Measurements from ENCODE around the gene MPDZ.

The MPDZ gene

DNA sequence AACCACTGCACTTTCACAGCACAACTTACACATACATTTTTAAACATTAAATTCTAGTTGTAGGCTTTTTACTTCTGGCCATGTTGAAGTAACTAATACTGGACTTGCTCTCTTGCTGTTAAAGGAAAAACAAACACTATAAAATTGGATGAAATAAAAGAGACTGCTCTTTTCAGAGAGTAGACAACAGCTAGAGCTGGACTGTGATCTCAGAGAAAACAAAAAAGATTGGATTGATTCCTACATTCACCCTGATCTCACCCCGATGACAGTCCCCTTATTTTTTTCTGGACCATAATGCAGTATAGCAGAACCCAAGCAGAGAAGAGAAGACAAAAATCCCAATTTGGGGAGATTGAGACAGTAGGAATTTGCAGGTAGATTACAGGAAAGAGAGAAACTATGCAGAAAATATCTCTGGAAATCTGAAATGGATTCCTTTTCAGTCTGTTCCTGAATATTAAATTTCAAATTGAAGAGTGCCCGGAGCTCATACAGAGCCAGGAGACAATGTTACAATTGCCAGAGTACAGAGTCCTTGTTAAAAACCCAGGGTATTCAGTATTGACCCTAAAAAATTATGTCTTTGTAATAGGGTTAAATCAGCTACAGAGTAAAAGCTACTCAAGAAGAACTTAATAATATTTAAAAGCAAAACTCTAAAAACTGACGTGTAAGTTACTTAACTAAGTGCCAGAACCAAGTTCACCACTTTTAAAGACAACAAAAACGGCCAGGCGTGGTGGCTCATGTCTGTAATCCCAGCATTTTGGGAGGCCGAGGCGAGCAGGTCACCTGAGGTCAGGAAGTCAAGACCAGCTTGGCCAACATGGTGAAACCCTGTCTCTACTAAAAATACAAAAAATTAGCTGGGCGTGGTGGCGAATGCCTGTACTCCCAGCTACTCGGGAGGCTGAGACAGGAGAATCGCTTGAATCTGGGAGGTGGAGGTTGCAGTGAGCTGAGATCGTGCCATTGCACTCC, 208.6 kb downstream of the MPDZ start:
- DNase-seq = no peak

DNA sequence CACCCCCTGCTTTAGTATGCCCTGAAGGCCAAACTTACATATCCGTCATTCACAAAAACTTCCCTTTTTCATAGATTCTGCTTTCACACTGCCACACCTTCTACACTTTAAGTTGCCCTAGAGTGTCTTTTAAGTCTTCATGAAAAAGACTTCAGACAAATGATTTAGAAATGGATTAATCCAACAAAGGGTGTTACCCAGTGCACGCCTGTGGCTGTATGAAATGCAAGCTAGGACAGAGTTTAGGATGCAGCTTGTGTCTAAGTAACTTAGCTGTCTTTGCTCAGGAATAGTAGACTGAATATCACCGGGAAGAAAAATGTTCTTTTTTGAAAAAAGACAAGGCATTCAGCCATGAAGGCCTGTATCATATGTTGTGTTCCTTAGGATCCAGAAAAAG, 210.0 kb downstream of the MPDZ start:
- no peak for DNase-seq

DNA sequence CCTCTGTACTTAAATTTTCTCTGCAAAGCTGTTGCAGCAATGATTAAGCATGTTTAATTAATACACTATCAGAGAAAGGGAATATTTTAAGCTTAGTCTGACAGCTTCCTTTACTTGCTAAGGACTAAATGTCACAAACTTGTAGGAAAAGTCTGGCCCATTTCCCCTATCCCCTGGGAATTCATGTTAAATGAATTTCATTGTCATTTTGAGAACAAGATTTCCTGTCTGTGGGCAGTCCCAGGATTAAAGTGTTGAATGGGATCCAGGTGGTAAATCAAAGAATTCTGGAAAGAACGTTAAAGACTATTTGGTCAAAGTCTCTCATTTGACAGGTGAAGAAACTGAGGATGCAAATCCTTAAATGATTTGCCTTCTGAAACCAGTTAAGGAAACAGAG, 214.8 kb downstream of the MPDZ start:
- no peak for DNase-seq

DNA sequence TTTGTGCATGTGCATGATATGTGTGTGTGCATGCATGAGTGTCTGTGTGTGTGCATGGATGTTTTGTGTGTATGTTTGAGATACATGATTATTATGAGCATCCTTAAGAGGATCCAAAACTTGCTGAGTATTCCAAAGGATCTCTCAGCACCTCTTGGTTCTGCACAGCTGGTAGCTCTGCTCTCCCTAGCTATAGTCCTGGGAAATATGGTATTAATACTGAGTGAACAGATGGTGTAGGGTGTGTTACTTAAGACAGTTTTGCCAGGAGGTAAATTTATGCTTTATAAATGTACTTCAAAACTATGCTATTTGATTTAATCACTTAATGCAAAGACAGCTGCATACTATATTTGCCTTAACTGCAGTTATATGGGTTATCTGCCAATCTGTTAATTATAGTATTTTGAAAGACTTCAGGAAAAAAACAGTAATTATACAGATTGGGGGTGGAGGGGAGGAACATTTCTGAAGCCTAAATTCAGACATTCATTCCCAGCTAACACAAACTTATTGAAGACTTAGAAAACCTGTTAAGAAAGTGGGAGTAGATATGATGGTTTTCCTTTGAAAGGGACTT, 215.5 kb downstream of the MPDZ start:
- no peak for DNase-seq

DNA sequence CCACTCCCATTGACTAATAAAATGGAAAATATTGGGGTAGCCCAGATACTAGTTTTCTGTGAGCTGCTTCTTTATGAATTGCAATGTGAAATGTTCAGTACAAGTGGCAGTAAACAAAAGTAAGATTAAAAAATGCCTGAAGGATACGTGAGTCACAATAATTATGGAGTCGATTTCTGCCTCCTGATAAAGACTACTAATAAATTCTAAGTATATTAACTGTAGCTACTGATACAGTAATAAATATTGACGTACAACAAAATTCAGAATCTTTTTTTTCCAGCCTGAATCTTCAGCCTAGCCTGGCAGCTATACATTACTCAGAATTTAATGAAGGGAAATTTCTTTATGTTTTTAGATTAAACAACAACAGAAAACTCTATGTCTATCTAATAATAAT, 218.1 kb downstream of the MPDZ start:
- no peak for DNase-seq
